Stimulated activated CD8-positive, alpha-beta memory T cell treated with anti-CD3 and anti-CD28 coated beads, Interleukin-7, amount 100 ng/mL, for 48 hours (primary cell): ENCODE measurements around the gene SNRNP35.
"Not testable (repeated sequence)": the region's sequence is repeated elsewhere in the genome, so short reads cannot be mapped to it uniquely, and the experiment has no call there.

Experiments used
- DNase-seq, 2 donors: peaks; one replicate each; pipeline ENCODE4 v3.0.0-alpha.2; 2020; ENCODE audit warnings: low read depth in 1 of 2; ENCODE audit errors: extremely low read depth in 1 of 2

The SNRNP35 gene

GRCh38 chr12:123487428-123487827, 29.5 kb downstream of the SNRNP35 start:
- DNase-seq, result no peak

GRCh38 chr12:123488539-123489230, 30.7 kb downstream of the SNRNP35 start:
- DNase-seq, result no peak

- DNase-seq, result no peak
Observed at GRCh38 chr12:123489580-123489979, 31.6 kb downstream of the SNRNP35 start.

DNA sequence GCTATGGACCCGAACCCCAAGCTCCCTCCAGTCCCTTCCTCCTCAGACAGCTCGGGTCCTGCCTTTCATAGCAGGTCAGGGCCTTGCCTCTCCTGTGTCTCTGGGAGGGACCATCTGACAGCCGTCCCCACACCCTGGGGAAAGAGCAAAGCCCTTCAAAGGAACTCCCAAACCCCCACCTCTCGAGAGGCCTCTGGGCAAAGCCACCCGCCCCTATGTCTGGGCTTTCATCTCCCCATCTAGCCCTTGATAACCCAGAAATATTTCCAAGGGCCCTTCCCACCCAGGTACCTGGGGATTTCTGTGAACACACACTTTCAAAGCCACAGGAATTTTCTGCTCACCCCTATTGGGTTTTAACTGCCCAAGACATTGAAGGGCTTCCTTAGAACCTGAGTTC, 32.1 kb downstream of the SNRNP35 start:
- DNase-seq, result no peak

DNA sequence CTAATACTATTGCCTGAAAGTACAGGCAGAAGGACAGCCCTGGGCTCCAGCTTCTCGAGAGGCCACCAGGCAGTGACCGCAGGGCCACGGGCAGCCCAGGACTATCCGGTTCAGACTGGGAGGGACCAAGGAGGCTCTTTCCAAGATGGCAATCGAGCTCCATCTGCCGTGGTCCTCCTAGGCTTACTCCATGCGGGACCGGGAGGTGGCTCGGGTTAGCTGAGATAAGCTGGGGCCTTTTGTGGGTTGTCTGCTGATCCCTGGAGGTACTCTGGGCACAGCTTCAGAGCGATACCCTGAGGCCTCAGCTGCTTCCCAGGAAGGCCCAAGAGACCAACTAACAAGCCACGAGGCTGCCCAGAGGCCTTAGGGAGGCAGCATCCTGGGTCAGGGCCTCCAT, 33.1 kb downstream of the SNRNP35 start:
- no peak for DNase-seq

DNA sequence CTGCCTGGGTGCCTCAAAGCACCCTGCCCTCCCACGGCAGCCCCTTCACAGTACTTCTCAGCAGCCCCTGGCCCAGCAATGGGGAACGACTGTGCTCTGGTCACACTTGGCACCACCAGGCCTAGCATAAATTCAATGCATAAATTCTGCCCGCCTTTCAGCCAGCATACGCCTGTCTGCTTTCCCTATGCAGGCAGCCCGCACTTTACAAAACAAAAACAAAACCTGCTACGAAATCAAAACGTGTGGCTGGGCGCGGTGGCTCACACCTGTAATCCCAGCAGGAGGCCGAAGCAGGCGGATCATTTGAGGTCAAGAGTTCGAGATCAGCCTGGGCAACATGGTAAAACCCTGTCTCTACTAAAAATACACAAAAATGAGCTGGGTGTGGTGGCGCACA, 33.5 kb downstream of the SNRNP35 start:
- no peak for DNase-seq

DNA sequence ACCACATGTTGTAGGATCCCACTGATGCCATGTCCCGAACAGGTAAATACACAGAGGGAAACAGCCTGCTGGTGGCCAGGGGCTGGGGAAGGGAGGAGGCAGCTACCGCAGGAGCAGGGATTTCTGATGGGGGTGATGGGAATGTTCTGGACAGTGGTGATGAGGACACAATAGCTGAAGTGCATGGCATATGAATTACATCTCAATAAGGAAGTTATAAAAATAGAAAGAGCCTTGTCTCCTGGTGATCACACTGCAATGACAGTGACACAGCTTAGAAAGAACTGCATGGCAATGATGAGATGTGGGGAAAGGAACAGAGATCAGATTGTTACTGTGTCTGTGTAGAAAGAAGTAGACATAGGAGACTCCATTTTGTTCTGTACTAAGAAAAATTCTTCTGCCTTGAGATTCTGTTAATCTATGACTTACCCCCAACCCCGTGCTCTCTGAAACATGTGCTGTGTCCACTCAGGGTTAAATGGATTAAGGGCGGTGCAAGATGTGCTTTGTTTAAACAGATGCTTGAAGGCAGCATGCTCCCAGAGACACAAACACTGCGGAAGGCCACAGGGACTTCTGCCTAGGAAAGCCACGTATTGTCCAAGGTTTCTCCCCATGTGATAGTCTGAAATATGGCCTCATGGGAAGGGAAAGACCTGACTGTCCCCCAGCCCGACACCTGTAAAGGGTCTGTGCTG, 34.5 kb downstream of the SNRNP35 start:
- DNase-seq, result not testable (repeated sequence)

GRCh38 chr12:123494124-123494851, 36.3 kb downstream of the SNRNP35 start:
- DNase-seq, result no peak

- no peak for DNase-seq
Observed at GRCh38 chr12:123497065-123497464, 39.1 kb downstream of the SNRNP35 start.

- no peak for DNase-seq
Observed at GRCh38 chr12:123498126-123498825, 40.3 kb downstream of the SNRNP35 start.

- DNase-seq, result no peak
Observed at GRCh38 chr12:123499332-123499731, 41.4 kb downstream of the SNRNP35 start.

GRCh38 chr12:123502163-123502704, 44.3 kb downstream of the SNRNP35 start:
- no peak for DNase-seq

- DNase-seq, result no peak
Observed at GRCh38 chr12:123506059-123506842, 48.3 kb downstream of the SNRNP35 start.

- no peak for DNase-seq
Observed at GRCh38 chr12:123506843-123507236, 48.9 kb downstream of the SNRNP35 start.

- no peak for DNase-seq
Observed at GRCh38 chr12:123512838-123513665, 55.1 kb downstream of the SNRNP35 start.

GRCh38 chr12:123513805-123514204, 55.9 kb downstream of the SNRNP35 start:
- DNase-seq, result no peak

GRCh38 chr12:123514582-123515221, 56.8 kb downstream of the SNRNP35 start:
- not testable (repeated sequence) for DNase-seq

DNA sequence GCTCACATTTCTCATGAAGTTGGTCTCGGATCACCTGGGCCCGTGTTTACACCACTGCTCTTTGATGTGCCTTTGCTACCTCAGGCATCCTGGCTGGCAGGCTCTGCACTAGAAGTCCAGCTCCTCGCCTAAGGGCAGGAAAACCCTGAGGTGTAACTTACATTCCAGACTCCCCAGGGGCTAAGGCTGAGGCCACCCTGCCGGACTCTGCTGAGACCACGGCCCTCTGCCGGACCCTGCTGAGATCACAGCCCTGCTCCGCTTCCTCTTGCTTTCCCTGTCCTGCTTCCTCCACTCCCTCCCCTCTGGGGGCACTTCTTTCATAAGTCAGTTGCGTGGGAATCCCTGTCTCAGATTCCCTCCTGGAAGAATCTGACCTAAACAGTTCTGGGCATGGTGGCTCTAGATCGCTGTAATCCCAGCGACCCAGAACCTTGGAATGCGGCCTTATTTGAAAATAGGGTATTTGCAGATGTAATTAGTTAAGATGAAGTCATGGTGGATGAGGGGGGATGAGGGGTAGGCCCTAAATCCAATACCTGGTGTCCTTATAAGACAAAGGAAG, 58.4 kb downstream of the SNRNP35 start:
- DNase-seq, result no peak
